ENCODE measurements around the gene IFIT1.
A peak's percentile ranks its signal among the peaks of the same experiment; 100 is the strongest.
"Not testable (repeated sequence)": the region's sequence is repeated elsewhere in the genome, so short reads cannot be mapped to it uniquely, and the experiment has no call there.

IFIT1 gene

DNA sequence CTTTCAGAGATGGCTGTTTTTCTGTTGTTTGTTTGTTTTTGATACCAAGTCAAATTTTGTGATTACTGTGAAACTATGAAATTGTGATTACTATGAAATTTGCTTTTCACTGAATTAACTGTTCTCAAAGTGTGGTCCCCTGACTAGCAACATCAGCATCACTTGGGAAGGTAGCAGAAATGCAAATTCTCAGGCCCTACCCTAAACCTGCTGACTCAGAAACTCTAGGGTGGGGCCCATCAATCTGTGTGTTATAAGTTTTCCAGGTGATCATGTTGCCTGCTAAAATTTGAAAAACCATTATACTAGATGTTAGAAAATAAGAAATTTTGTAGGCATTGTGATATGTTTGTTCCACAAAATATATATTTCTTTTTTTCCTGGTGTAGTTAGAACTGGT is 13.3 kb upstream of the IFIT1 start:
- TF ChIP-seq, protein P1, sequence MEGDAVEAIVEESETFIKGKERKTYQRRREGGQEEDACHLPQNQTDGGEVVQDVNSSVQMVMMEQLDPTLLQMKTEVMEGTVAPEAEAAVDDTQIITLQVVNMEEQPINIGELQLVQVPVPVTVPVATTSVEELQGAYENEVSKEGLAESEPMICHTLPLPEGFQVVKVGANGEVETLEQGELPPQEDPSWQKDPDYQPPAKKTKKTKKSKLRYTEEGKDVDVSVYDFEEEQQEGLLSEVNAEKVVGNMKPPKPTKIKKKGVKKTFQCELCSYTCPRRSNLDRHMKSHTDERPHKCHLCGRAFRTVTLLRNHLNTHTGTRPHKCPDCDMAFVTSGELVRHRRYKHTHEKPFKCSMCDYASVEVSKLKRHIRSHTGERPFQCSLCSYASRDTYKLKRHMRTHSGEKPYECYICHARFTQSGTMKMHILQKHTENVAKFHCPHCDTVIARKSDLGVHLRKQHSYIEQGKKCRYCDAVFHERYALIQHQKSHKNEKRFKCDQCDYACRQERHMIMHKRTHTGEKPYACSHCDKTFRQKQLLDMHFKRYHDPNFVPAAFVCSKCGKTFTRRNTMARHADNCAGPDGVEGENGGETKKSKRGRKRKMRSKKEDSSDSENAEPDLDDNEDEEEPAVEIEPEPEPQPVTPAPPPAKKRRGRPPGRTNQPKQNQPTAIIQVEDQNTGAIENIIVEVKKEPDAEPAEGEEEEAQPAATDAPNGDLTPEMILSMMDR (IDR thresholded peaks at IDR 0.05): no peak
- no peak for TF ChIP-seq ZFX (IDR thresholded peaks at IDR 0.05; ENCODE audit: borderline replicate concordance)
- H3K27ac ChIP-seq: no peak overlapping the region

DNA sequence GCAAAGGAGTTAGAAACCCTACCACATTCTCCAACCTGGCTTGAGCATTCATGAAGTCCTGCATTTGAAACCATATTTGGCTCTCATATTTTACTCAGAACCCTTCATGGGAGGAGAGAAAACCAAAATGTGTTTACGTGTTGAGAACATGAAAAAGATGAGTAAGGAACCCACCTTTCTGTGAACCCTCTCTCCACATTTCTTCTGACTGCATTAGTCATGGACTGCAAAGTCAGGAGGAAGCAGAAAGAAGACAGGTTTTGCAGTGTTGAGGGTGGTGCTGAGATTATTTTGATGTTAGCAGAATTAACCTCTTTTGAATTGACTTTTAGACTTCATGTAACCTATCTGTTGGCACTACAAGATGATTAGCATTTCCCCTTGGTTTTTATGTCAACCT is 9.7 kb upstream of the IFIT1 start:
- no peak overlapping the region for H3K27ac ChIP-seq
- TF ChIP-seq ZFX (IDR thresholded peaks at IDR 0.05; ENCODE audit: borderline replicate concordance): no peak
- TF ChIP-seq, protein P1 (IDR thresholded peaks at IDR 0.05): no peak

DNA sequence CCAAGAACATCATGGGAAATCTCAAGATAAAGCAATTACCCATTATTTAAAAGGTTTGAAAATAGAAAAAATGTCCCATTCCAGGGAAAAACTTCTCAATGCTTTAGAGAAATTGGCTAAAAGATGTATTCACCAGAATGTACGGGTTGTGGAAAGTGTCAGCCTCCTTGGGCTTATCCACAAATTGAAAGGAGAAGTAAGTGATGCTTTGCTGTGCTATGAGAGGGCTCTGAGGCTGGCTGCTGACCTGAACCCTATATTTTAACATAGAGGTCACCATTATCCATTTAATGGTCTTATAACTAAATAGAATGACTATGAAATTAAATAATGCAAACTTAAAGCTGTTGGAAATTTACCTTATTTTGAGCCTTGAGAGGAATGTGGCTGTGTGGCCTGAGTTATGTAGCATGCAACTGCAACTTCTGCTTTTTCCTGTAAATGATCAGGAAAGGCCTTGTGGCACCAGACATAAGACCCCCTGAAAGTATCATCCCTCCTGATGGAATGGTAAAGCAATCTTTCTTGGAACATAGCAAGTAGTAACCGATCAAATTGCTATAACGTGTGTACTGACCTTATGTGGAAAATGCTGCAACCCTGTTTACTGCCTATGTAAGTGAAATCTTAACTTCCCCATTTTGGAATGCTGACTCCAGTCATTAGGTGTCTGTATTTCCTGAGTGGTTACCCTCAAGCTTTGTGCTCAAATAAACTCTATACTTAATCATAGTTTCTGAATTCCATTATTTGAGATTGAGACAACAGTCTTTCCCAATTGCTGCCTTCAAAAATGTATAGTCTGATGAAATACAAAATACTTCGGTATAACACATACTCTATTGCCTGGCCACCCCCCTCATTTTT is 7.7 kb upstream of the IFIT1 start:
- H3K27ac ChIP-seq: no peak overlapping the region
- TF ChIP-seq, protein P1 (IDR thresholded peaks at IDR 0.05): no peak
- no peak for TF ChIP-seq ZFX (IDR thresholded peaks at IDR 0.05; ENCODE audit: borderline replicate concordance)

DNA sequence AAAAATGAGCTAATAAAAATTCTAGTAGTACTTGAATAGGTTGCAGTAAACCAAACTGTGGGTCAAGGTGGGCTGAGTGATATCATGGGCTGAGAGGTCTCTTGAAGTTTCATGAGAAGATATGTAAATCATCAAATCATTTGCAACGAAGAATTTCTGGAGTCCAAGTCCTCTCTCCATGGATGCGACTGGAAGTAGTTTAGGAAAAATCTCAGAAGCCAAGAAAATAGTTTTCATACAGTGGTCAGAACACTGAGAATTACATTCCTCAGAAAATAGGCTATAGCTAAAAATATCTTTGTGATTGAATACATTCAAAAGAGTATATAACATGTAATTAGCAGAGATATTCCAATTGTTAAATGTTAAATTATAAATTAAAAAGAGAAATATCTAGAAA is 3.6 kb upstream of the IFIT1 start:
- TF ChIP-seq ZFX (IDR thresholded peaks at IDR 0.05; ENCODE audit: borderline replicate concordance): no peak
- TF ChIP-seq, protein P1 (IDR thresholded peaks at IDR 0.05): no peak
- no peak overlapping the region for H3K27ac ChIP-seq

DNA sequence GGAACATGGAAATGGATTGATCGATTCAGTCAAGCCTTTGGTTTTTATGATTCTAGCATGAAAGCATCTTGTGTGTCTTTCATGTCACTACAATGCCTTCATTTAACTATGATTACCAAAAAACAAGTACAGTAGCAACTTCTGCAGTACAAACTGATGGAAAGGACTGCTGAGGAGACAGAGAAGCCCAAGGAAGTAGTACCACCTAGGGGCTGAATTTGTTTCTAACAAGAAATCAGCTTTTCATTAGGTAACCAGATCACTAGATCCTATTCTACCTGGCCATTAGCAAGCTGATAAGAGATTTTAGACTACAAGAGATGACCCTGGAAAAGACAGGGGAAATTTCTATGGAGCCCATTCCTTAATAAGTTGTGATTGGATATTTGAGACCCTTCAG is 3.2 kb upstream of the IFIT1 start:
- H3K27ac ChIP-seq: no peak overlapping the region
- TF ChIP-seq ZFX (IDR thresholded peaks at IDR 0.05; ENCODE audit: borderline replicate concordance): no peak
- TF ChIP-seq, protein P1 (IDR thresholded peaks at IDR 0.05): peak; percentile 22

DNA sequence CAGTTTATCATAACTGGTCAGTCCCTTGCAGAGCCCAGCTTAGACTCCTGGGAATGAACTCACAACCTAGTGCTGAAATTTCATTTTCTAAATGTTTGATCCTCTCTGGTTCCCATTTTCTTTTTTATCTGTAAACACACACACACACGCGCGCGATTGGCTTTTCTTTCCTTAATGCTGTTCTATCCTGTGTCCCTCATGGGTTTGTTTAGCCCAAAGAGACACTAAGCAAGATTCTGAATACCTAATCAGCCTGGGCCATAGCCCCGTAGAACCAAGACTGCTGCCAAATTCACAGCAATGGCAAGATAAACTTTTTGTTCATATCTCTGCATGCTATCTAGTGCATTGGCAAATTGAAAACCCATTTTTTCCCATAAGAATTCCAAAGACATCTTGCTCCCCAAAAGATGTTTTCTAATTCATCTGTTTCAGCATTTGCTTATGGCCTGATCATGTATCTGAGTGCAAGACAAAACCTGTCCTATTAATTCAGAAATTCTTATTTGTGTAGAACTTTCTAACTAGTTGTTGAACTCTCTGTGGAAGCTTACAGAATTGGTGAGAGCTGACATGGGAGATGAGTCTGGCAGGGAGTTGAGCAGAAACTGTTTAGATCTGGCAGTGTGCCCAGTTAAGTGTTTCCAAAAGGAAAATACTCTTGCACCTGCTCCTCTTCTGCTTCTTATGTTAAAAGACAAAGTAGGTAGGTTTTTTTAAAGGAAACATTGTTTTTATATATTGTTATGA is 1.8 kb upstream of the IFIT1 start:
- H3K27ac ChIP-seq: no peak overlapping the region
- TF ChIP-seq, protein P1 (IDR thresholded peaks at IDR 0.05): no peak
- TF ChIP-seq ZFX (IDR thresholded peaks at IDR 0.05; ENCODE audit: borderline replicate concordance): no peak

DNA sequence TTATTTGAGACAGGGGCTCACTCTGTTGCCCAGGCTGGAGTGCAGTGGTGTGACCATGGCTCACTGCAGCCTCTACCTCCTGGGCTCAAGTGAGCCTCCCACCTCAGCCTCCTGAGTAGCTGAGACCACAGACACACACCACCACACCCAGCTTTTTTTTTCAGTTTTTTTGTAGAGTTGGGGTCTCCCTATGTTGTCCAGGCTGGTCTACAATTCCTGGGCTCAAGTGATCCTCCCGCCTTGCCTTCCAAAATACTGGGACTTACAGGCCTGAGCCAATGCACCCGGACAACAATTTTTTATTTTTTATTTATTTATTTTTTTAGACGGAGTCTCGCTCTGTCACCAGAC is 1.2 kb upstream of the IFIT1 start:
- not testable (repeated sequence) for H3K27ac ChIP-seq

All from 22Rv1 (cell line).